SKM-1 (cell line): ENCODE results near the gene TMEM106A.
A peak's percentile ranks its signal among the peaks of the same experiment; 100 is the strongest.
"Not testable (repeated sequence)": the region's sequence is repeated elsewhere in the genome, so short reads cannot be mapped to it uniquely, and the experiment has no call there.

Source experiments
- DNase-seq: peaks from one replicate; lab custom pipeline; 2025; ENCODE audit not compliant: unreplicated experiment; lab: John Stamatoyannopoulos, UW

Gene TMEM106A

GRCh38 chr17:43211480-43212402, at the start of gene TMEM106A:
Gene TMEM106A (plus strand): TSS chr17:43211875. CDS start chr17:43213042, 1,167 bp downstream.
- no peak for DNase-seq

- DNase-seq = not testable (repeated sequence)
Measured at GRCh38 chr17:43165971-43166370, 45.7 kb upstream of the TMEM106A start.

GRCh38 chr17:43169561-43170139, 42.0 kb upstream of the TMEM106A start:
- DNase-seq = no peak

GRCh38 chr17:43170140-43170765, 41.4 kb upstream of the TMEM106A start:
- DNase-seq = peak; percentile 96

- DNase-seq = peak; percentile 93
Measured at GRCh38 chr17:43170766-43171585, 40.7 kb upstream of the TMEM106A start, which contains the start of gene NBR1. Gene NBR1 (plus strand): TSS chr17:43171214. CDS start chr17:43175800, 4,586 bp downstream.

- DNase-seq = peak; percentile 65
Measured at GRCh38 chr17:43171586-43172487, 39.8 kb upstream of the TMEM106A start.

GRCh38 chr17:43175213-43176118, 36.2 kb upstream of the TMEM106A start:
- no peak for DNase-seq

GRCh38 chr17:43176119-43176570, 35.5 kb upstream of the TMEM106A start:
- no peak for DNase-seq

- DNase-seq = no peak
Measured at GRCh38 chr17:43183921-43184320, 27.8 kb upstream of the TMEM106A start.

- not testable (repeated sequence) for DNase-seq
Measured at GRCh38 chr17:43186656-43187055, 25.0 kb upstream of the TMEM106A start.

GRCh38 chr17:43193251-43193650, 18.4 kb upstream of the TMEM106A start:
- DNase-seq = no peak

GRCh38 chr17:43199633-43200032, 12.0 kb upstream of the TMEM106A start:
- DNase-seq = no peak

- DNase-seq = no peak
Measured at GRCh38 chr17:43200127-43200526, 11.5 kb upstream of the TMEM106A start.

GRCh38 chr17:43203013-43203412, 8.7 kb upstream of the TMEM106A start:
- DNase-seq = not testable (repeated sequence)

- DNase-seq = no peak
Measured at GRCh38 chr17:43210576-43210975, 1.1 kb upstream of the TMEM106A start.

- no peak for DNase-seq
Measured at GRCh38 chr17:43211123-43211479, 574 bp upstream of the TMEM106A start.

- no peak for DNase-seq
Measured at GRCh38 chr17:43212641-43213490, 1.2 kb downstream of the TMEM106A start.

GRCh38 chr17:43213545-43213944, 1.9 kb downstream of the TMEM106A start:
- no peak for DNase-seq
